GM12874 (cell line): Measurements from ENCODE around the gene CNDP2.

ENCODE experiments used
- TF ChIP-seq, protein P1 (sequence below): IDR thresholded peaks from 2 replicates; pipeline ENCODE4 v1.5.1; 2011; ENCODE audit warnings: low read depth, mild to moderate bottlenecking, control low read depth, low read length, moderate library complexity; ENCODE audit not compliant: insufficient read depth

CNDP2 gene

DNA sequence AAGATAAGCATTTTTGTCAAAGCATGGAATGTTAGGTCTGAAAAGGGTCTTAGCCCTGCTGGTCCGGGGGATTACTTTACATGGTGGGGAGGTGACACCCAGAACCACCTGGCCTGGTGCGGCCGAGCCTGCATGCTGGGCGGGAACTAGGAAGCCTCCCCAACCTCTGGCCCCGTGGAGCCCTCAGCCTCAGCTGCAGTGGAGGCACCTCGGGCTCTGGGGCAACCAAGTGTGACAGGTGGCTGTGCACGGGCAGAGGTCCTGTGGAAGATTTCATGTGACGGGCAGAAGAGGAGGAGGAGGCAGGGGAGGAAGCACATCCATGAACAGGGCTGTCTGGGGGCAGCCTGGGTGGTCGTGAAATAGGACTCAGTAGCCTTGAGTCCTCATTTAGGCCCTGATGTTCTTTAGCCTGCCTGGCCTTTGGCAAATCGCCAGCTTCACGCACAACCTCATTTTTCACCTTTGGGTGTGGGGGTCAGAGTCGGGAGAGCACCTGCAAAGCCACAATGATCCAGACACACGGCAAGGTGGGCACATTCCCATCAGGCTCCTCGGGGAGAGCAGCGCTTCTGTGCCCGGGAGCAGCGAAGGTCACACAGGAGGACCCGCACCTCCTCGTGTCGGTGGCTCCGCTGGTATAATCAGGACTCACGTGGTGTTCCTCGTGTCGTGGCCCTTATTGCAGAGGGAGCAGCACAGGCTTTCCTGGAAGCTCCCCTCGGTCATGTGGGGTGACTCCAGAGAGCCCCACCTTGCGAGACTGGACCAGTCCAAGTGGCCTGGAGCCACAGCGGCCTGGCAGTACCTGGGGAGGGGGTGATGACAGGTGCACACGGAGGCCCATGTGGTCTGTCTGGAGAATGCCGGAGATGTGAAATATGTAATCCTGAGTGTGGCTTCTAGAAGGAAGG lies 13.9 kb downstream of the CNDP2 start:
- TF ChIP-seq, protein P1, sequence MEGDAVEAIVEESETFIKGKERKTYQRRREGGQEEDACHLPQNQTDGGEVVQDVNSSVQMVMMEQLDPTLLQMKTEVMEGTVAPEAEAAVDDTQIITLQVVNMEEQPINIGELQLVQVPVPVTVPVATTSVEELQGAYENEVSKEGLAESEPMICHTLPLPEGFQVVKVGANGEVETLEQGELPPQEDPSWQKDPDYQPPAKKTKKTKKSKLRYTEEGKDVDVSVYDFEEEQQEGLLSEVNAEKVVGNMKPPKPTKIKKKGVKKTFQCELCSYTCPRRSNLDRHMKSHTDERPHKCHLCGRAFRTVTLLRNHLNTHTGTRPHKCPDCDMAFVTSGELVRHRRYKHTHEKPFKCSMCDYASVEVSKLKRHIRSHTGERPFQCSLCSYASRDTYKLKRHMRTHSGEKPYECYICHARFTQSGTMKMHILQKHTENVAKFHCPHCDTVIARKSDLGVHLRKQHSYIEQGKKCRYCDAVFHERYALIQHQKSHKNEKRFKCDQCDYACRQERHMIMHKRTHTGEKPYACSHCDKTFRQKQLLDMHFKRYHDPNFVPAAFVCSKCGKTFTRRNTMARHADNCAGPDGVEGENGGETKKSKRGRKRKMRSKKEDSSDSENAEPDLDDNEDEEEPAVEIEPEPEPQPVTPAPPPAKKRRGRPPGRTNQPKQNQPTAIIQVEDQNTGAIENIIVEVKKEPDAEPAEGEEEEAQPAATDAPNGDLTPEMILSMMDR, result no peak

- TF ChIP-seq, protein P1, result no peak
Measured at GRCh38 chr18:74510770-74511095, 14.6 kb downstream of the CNDP2 start.

GRCh38 chr18:74511823-74512222 lies 15.7 kb downstream of the CNDP2 start:
- TF ChIP-seq, protein P1, result no peak

DNA sequence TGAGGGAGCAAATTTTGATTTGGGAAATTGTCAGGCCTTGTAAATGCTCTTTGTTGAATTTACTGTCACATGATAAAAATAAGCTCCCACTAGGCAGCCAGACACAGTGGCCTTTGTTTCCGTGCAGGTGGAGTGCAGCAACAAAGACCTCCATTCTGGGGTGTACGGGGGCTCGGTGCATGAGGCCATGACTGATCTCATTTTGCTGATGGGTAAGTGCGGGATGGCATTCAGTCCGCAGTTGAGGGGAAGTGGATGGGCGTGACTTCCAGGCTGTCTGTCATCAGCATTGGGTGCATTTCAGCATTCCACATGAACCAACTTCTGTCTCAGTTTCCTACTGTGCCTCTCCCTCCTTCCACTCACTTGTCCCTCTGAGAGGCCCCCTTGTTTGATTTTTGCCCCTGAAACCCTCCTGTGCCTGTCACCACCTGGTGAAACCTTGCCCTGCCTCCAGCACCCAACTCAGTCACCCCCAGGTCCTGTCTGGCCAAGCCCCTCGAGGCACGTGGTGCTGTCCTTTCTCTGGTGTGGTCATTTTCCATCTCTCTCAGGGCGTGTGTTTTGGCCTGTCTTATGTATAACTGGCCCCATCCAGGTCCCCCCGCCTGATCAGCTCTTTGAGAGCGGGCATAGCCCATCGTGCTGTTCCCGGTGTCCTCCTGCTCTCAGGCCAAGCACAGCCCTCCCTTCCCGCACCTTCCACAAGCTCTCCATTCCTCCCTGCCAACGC lies 16.3 kb downstream of the CNDP2 start:
- TF ChIP-seq, protein P1, result no peak

- TF ChIP-seq, protein P1, result no peak
Measured at GRCh38 chr18:74513149-74513882, 17.2 kb downstream of the CNDP2 start.

DNA sequence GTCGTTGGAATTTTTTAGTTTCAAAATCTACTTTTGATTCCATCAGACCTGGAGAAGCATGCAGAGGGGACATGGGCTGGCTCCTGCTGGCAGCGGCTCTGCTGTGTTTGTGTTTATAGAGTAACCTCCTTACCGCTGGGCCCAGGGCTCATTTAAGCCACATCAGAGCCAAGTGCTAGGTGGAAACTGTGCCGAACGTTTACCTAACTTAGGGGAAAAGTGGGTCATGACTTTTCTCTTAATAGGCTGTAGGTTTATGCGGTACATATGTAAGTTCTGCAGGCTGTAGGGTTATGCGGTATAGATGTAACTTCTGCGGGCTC lies 17.7 kb downstream of the CNDP2 start:
- TF ChIP-seq, protein P1, result no peak

GRCh38 chr18:74514860-74515495 lies 18.8 kb downstream of the CNDP2 start:
- TF ChIP-seq, protein P1, result no peak
